AG10803 (cell line): Measurements from ENCODE around the gene RIC8B.

Experiments
- DNase-seq: peaks from one replicate; pipeline ENCODE4 v3.0.0; 2010; ENCODE audit warnings: low read depth
- H3K4me3 ChIP-seq: 2 replicates; pipeline ENCODE4 v1.5.1; 2011; ENCODE audit warnings: mild to moderate bottlenecking, low read length, control low read depth
- CTCF ChIP-seq: conservative IDR thresholded peaks from 2 replicates; pipeline ENCODE4 v1.5.1; 2011; ENCODE audit warnings: mild to moderate bottlenecking, low read length, control low read depth, inconsistent platforms

RIC8B gene

DNA sequence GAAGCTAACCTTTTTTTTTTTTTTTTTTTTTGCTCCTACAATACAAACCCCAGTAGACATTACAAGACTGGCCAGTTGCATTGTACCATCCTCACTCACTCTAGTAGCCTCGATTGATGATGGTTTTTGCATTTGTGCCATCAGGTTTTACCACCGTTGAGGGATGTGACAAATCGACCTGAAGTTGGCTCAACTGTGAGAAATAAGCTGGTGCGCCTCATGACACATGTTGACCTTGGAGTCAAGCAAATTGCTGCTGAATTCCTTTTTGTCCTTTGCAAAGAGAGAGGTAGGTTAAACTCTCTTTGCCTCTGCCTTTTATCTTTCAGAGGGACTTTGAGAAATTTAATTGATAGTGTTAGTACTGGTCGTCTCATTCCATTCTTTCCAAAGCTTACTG is 76.8 kb downstream of the RIC8B start:
- TF ChIP-seq CTCF = no peak
- no peak for DNase-seq
- no peak overlapping the region for H3K4me3 ChIP-seq

- DNase-seq = no peak
- TF ChIP-seq CTCF = no peak
- no peak overlapping the region for H3K4me3 ChIP-seq
These were observed 80.2 kb downstream of the RIC8B start for GRCh38 chr12:106854723-106855122.

DNA sequence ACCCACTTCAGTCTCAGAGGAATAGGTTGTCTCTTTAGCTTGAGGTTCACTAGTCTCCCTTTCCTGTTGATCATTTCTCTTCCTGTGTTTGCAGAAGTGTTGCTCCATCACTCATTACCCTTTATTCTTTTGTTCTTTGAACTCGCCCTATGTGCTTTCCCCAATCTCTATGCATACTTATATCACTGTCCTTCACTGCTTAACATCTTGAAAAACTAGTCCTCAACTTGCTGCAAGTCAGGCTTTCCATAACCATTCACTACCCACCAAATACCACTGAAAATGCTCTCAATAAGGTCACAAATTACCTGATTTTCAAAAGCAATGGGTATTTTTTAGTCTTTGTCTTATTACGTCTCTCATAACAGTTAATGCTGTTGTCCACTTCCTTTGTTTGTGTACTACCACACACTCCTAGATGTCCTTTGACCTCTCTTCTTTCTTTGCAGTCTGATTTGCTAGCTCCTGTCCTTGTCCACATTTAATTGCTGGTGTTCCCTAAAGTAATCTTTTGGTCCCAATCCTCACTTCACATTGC is 80.8 kb downstream of the RIC8B start:
- TF ChIP-seq CTCF = no peak
- no peak for DNase-seq

GRCh38 chr12:106861984-106862916 is 87.8 kb downstream of the RIC8B start:
- no peak for TF ChIP-seq CTCF
- H3K4me3 ChIP-seq = no peak overlapping the region
- peak; percentile 85 for DNase-seq

More for the DNA sequence above, 80.8 kb downstream of the RIC8B start:
- H3K4me3 ChIP-seq = no peak overlapping the region

GRCh38 chr12:106863189-106863588 is 88.7 kb downstream of the RIC8B start:
- no peak for TF ChIP-seq CTCF
- no peak overlapping the region for H3K4me3 ChIP-seq
- peak; percentile 4 for DNase-seq

DNA sequence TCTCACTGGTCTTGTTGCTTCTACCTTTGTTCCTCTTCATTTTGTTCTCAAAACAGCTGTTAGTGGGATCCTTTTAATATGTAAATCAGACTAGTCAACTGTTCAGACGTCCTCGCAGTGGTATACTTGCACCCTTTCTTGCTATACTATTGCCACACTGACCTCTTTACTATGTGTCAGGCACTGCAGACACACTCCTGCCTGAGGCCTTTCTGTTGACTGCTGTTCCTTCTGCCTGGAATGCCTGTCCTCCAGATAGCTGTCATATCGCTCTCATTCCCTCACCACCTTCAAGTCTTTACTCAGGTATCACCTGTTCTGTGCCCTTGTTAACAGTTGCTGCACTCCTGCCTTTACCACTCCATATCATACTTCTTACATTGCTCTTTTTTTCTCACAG is 91.2 kb downstream of the RIC8B start:
- no peak overlapping the region for H3K4me3 ChIP-seq
- no peak for DNase-seq
- no peak for TF ChIP-seq CTCF
